ENCODE data around the gene SRM.

The SRM gene

GRCh38 chr1:11042065-11042464 lies 17.8 kb downstream of the SRM start:
- TF ChIP-seq REST (IDR thresholded peaks at IDR 0.05; ENCODE audit: insufficient read depth in 1 of 2, low read depth in 2 of 2, low read length in 2 of 2) (no peak), POLR2AphosphoS5 (IDR thresholded peaks at IDR 0.05; ENCODE audit: low read depth, low read length) (no peak), TAF1 (IDR thresholded peaks at IDR 0.05; ENCODE audit: borderline replicate concordance, insufficient read depth, low read length) (no peak), SIN3A (IDR thresholded peaks at IDR 0.05; ENCODE audit: borderline replicate concordance, insufficient read depth, low read length) (no peak), FOXP2 (optimal IDR thresholded peaks at IDR 0.05; ENCODE audit: borderline replicate concordance, extremely low read depth, extremely low read length, insufficient read depth) (no peak)

GRCh38 chr1:11041048-11041447 lies 18.8 kb downstream of the SRM start:
- TF ChIP-seq SIN3A (IDR thresholded peaks at IDR 0.05; ENCODE audit: borderline replicate concordance, insufficient read depth, low read length): no peak
- TF ChIP-seq POLR2AphosphoS5 (IDR thresholded peaks at IDR 0.05; ENCODE audit: low read depth, low read length): no peak
- TF ChIP-seq TAF1 (IDR thresholded peaks at IDR 0.05; ENCODE audit: borderline replicate concordance, insufficient read depth, low read length): no peak
- TF ChIP-seq FOXP2 (optimal IDR thresholded peaks at IDR 0.05; ENCODE audit: borderline replicate concordance, extremely low read depth, extremely low read length, insufficient read depth): no peak
- no peak for TF ChIP-seq REST (IDR thresholded peaks at IDR 0.05; ENCODE audit: insufficient read depth in 1 of 2, low read depth in 2 of 2, low read length in 2 of 2)

GRCh38 chr1:11039351-11040104 lies 20.3 kb downstream of the SRM start:
- TF ChIP-seq FOXP2 (optimal IDR thresholded peaks at IDR 0.05; ENCODE audit: borderline replicate concordance, extremely low read depth, extremely low read length, insufficient read depth) (no peak), REST (IDR thresholded peaks at IDR 0.05; ENCODE audit: insufficient read depth in 1 of 2, low read depth in 2 of 2, low read length in 2 of 2) (no peak), POLR2AphosphoS5 (IDR thresholded peaks at IDR 0.05; ENCODE audit: low read depth, low read length) (no peak), SIN3A (IDR thresholded peaks at IDR 0.05; ENCODE audit: borderline replicate concordance, insufficient read depth, low read length) (no peak), TAF1 (IDR thresholded peaks at IDR 0.05; ENCODE audit: borderline replicate concordance, insufficient read depth, low read length) (no peak)

GRCh38 chr1:11037740-11038182 lies 22.1 kb downstream of the SRM start:
- TF ChIP-seq REST (IDR thresholded peaks at IDR 0.05; ENCODE audit: insufficient read depth in 1 of 2, low read depth in 2 of 2, low read length in 2 of 2) (no peak), SIN3A (IDR thresholded peaks at IDR 0.05; ENCODE audit: borderline replicate concordance, insufficient read depth, low read length) (no peak), TAF1 (IDR thresholded peaks at IDR 0.05; ENCODE audit: borderline replicate concordance, insufficient read depth, low read length) (no peak), POLR2AphosphoS5 (IDR thresholded peaks at IDR 0.05; ENCODE audit: low read depth, low read length) (no peak), FOXP2 (optimal IDR thresholded peaks at IDR 0.05; ENCODE audit: borderline replicate concordance, extremely low read depth, extremely low read length, insufficient read depth) (no peak)

Measured in PFSK-1 (cell line).